Thyroid gland (tissue), 4 donors: Measurements from ENCODE around the gene RGS19. TPM values are rescaled to one million over a fixed set of nuclear protein-coding genes. Genes with fewer than 3 reads are reported as not detected.

Experiments used
- DNase-seq, 2 donors: peaks; one replicate each; pipeline ENCODE4 v3.0.0-alpha.2; 2019
- H3K27ac ChIP-seq, 3 donors: fragments of 200-600 bp; sonication (generic); 1 replicate in 2 of 3; 2 replicates in 1 of 3; pipeline ENCODE4 v1.5.1; 2016 to 2019; ENCODE audit warnings: mild to moderate bottlenecking in 1 of 3, moderate library complexity in 1 of 3
- H3K27me3 ChIP-seq: fragments of 200-600 bp; sonication (generic); one replicate; pipeline ENCODE4 v1.5.1; 2019
- H3K36me3 ChIP-seq, 2 donors: fragments of 200-600 bp; sonication (generic); one replicate each; pipeline ENCODE4 v1.5.1; 2016 to 2019
- H3K4me1 ChIP-seq, 2 donors: fragments of 200-600 bp; sonication (generic); one replicate each; pipeline ENCODE4 v1.5.1; 2017 to 2019
- H3K4me3 ChIP-seq, 3 donors: fragments of 200-600 bp; sonication (generic); replicated peaks in 1 of 3; 1 replicate in 2 of 3; 2 replicates in 1 of 3; pipeline ENCODE4 v1.5.1; 2016; ENCODE audit warnings: mild to moderate bottlenecking in 1 of 3
- H3K9me3 ChIP-seq: fragments of 200-600 bp; sonication (generic); one replicate; pipeline ENCODE4 v1.5.1; 2017
- POLR2A ChIP-seq, 2 donors: fragments of 450-650 bp; IDR thresholded peaks; one replicate each; pipeline ENCODE4 v1.6.1; 2017; ENCODE audit warnings: antibody characterized with exemption in 2 of 2, mild to moderate bottlenecking in 2 of 2, moderate library complexity in 1 of 2
- WGBS, 2 donors: methylation state at CpG; one replicate each; pipeline ENCODE4 v1.1.5; 2017; 5-methylcytosine and 5-hydroxymethylcytosine counted together
- intact Hi-C: fragments of 100-400 bp; cut with DNase I; formaldehyde crosslinking; loops from one replicate; pipeline ENCODE4 v1.15.1; 2023
- total RNA-seq, 4 donors: library from RNA; depleted of rRNA; stranded (reverse); fragments of >200 nt; gene quantifications; one replicate each; pipeline ENCODE4 v1.2.3, GENCODE V29; 2016
- TF ChIP-seq, protein P1 (sequence below), 6 experiments: fragments of 200-600 bp in 3 of 6; fragments of 450-650 bp in 3 of 6; sonication (generic) in 3 of 6; IDR thresholded peaks; one replicate each; pipeline ENCODE4 v1.5.1; 2016 to 2019; ENCODE audit warnings: antibody characterized with exemption in 6 of 6, mild to moderate bottlenecking in 2 of 6, inconsistent platforms in 1 of 6, moderate library complexity in 1 of 6

The RGS19 gene
- total RNA-seq, 4 donors from 2014 or later: 10.5 to 17.2 (median 13.4) TPM

DNA sequence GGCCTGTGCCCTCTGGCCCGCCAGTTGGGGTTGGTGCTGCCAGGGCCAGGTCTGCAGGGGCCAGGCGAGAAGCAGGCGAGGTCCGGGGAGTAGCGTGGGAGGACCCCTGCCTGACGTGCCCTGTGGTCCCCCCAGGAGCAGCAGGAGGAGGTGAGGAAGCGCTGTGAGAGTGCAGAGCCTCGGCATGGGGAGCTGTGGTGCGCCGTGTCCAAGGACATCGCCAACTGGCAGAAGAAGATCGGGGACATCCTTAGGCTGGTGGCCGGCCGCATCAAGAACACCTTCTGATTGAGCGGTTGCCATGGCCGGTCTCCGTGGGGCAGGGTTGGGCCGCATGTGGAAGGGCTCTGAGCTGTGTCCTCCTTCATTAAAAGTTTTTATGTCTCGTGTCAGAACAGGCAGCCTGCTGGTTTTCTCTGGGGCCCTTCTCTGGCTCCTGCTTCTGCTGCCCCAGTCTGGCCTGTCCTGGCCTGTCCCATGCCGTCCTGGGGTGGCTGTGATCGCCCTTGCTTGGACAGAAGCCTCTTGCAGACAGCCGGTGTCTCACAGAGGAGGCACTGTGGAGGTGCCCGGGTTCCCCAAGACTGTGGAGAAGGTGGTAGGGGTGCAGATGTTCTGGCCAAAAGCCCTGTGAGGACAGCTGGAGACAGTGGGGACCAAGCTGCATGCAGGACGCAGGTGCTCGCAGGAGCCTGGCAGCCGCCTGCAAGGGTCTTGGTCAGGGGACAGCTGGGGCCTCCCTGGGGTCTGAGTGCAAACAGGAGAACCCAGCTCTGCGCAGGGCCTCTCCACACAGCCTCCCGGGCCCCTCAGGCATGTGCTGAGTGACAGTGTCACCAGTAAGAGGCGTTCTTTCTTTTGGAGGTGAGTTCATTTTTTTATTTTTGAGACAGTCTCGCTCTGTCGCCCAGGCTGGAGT, 46.4 kb downstream of the RGS19 start:
- Histone ChIP-seq H3K4me3 (no peak overlapping the region), H3K36me3 (peaks cover 48 to 53% of the 10 kb centered on the region in 2 donors), H3K27ac (no peak overlapping the region), H3K4me1 (peaks cover 0 to 9% of the 10 kb centered on the region in 2 donors), H3K27me3 (no peaks in the 10 kb centered on the region), H3K9me3 (no peaks in the 10 kb centered on the region)
- DNase-seq: no peak
- intact Hi-C loops: no loop called here
- TF ChIP-seq POLR2A (IDR thresholded peaks at IDR 0.05): no peak
- TF ChIP-seq, protein P1, sequence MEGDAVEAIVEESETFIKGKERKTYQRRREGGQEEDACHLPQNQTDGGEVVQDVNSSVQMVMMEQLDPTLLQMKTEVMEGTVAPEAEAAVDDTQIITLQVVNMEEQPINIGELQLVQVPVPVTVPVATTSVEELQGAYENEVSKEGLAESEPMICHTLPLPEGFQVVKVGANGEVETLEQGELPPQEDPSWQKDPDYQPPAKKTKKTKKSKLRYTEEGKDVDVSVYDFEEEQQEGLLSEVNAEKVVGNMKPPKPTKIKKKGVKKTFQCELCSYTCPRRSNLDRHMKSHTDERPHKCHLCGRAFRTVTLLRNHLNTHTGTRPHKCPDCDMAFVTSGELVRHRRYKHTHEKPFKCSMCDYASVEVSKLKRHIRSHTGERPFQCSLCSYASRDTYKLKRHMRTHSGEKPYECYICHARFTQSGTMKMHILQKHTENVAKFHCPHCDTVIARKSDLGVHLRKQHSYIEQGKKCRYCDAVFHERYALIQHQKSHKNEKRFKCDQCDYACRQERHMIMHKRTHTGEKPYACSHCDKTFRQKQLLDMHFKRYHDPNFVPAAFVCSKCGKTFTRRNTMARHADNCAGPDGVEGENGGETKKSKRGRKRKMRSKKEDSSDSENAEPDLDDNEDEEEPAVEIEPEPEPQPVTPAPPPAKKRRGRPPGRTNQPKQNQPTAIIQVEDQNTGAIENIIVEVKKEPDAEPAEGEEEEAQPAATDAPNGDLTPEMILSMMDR (IDR thresholded peaks at IDR 0.05): no peak
- WGBS, 2 donors: 93 to 95% methylated on average over 25 to 27 of the region's 31 CpGs

DNA sequence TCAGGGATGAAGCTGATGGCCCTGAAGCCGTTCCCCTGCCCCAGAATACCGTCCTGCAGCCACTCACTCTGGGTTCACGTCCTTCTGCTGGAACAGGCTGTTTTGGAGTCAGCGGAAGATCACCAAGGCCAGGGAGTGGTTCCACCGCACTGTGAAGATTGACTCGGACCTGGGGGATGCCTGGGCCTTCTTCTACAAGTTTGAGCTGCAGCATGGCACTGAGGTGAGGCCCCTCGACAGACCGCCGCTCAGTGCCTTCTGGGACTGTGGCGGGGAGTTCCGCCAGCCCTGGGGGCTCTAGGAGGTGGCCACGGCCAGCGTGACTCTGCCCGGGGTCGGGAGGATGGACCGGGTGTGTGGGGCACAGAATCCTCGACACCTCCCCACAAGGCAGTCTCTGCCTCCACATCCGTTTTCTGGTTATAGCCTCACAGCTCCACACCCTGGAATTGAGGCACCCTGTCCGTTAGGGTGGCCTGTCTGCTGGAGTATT, 47.5 kb downstream of the RGS19 start:
- Histone ChIP-seq H3K9me3 (no peaks in the 10 kb centered on the region), H3K36me3 (peaks cover 59 to 64% of the 10 kb centered on the region in 2 donors), H3K27me3 (no peaks in the 10 kb centered on the region), H3K4me3 (no peak overlapping the region), H3K4me1 (no peaks in the 10 kb centered on the region), H3K27ac (no peak overlapping the region)
- intact Hi-C loops: no loop called here
- no peak for DNase-seq
- 88 to 94% methylated on average over 12 to 19 of the region's 19 CpGs for WGBS, 2 donors
- TF ChIP-seq, protein P1 (IDR thresholded peaks at IDR 0.05): no peak
- no peak for TF ChIP-seq POLR2A (IDR thresholded peaks at IDR 0.05)

DNA sequence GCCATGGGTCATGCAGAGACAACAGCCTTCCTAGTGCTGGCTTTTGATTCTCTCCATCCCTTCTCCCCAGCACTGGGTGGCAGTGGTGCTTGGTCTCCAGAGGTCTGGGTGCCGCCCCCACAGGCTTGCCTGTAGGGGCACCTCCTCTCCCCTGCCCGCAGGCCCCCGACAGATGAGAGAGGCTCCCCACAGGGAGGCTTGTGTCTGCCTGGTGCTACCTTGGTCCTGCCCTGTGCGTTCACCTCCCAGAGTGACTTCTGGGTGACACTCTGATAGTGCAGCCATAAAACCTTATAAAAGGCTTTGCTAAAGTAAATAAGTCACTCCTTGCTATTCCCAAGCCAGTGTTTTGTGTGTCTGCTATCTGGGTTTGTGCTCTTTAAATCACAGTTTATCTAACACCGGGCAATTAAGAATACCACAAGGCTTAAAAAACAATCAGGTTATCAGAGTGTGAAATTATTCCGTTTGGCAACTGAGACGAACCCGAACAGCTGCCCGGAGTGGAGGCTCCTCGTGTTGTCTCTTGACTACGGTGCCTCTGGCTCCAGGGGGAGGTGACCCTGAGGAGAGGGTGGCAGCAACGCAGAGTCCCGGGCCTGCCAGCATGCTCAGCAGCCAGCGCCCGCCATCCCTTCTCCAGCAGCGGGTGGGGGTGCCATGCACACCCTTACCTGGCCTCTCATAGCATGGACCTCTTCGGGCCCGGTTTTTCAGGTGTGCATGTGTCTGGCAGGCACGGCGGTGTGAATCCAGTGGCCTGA, 48.8 kb downstream of the RGS19 start:
- WGBS, 2 donors: 86 to 89% methylated on average over 12 to 17 of the region's 20 CpGs
- no peaks in the 10 kb centered on the region for H3K9me3 ChIP-seq
- intact Hi-C loops: no loop called here
- TF ChIP-seq, protein P1 (IDR thresholded peaks at IDR 0.05): no peak
- no peak for TF ChIP-seq POLR2A (IDR thresholded peaks at IDR 0.05)
- H3K36me3 ChIP-seq: peaks cover 67 to 76% of the 10 kb centered on the region in 2 donors
- DNase-seq: no peak
- H3K27me3 ChIP-seq: no peaks in the 10 kb centered on the region
- H3K4me3 ChIP-seq: no peak overlapping the region
- no peaks in the 10 kb centered on the region for H3K4me1 ChIP-seq
- H3K27ac ChIP-seq: no peak overlapping the region

DNA sequence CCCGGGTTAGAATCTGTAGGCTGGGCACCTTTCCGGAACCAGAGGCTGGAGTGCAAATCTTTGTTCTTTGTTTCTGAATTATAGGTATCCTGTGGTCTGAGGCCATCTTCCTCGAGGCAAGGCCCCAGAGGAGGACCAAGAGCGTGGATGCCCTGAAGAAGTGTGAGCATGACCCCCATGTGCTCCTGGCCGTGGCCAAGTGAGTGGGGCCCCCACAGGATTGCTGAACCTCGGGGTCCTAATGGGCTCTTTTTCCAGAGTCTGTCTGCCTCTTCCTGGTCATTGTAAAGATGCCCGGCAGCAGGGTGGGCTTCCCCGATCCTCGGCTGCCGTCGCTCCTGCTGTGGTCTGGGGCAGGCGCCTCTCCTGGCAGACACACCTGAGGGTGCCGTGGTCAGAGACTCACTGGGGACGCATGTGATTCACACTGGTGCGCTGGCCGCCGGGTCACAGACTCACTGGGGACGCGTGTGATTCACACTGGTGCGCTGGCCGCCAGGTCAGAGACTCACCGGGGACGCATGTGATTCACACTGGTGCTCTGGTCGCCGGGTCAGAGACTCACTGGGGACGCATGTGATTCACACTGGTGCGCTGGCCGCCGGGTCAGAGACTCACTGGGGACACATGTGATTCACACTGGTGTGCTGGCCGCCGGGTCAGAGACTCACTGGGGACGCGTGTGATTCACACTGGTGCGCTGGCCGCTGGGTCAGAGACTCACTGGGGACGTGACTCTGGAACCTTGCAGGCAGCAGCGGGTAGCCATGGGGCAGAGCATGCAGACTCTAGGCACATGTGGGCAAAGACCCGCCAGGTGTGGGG, 49.8 kb downstream of the RGS19 start:
- H3K4me3 ChIP-seq: no peak overlapping the region
- WGBS, 2 donors: 93 to 94% methylated on average over 18 to 31 of the region's 38 CpGs
- intact Hi-C loops: no loop called here
- no peak overlapping the region for H3K27ac ChIP-seq
- H3K36me3 ChIP-seq: peaks cover 78 to 87% of the 10 kb centered on the region in 2 donors
- DNase-seq: no peak
- no peaks in the 10 kb centered on the region for H3K4me1 ChIP-seq
- H3K9me3 ChIP-seq: no peaks in the 10 kb centered on the region
- H3K27me3 ChIP-seq: no peaks in the 10 kb centered on the region
- no peak for TF ChIP-seq POLR2A (IDR thresholded peaks at IDR 0.05)
- TF ChIP-seq, protein P1 (IDR thresholded peaks at IDR 0.05): no peak
